Activated CD4-positive, alpha-beta T cell treated with anti-CD3 and anti-CD28 coated beads, Interleukin-2, amount 50 U/mL, for 4 hours (primary cell): ENCODE results near the gene SOCS3.
A peak's percentile ranks its signal among the peaks of the same experiment; 100 is the strongest.

Experiments used
- DNase-seq, 2 experiments: peaks; one replicate each; pipeline ENCODE4 v3.0.0-alpha.2; 2020

Gene SOCS3

DNA sequence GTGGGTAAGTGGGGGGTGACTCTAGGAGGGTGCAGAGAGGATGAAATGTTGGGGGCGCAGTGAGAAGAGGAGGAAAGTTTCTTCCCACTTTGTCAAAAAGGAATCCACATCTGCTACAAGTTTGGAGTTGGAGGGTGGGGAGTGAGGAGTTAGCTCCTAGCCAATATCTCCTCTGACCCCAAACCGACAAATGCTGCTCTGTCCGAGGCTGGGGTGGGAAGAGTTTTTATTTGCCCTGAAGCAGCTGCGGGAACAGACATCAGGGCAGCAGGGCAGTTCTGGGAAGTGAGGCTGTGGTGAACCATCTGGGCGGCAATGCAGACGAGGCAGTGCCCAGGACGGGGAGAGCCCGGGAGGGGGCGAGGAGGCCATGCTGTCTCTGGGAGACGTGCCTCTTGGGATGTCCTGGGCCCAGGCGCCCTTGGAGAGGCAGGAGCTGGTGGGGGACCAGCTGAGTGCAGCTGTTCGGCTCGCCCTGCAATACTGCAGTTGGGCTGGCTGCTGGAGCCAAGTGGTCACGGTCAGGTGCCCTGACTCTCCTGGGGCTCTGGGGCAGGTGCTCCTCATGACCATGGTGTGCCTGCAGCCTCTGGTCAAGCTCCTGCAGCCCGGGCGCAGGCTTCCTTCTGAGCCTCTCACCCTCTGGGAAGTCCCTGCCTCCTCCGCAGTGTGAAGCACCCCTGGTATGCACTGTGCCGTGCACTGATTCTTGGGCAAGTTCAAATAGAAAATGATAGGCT, 6.4 kb upstream of the SOCS3 start:
- no peak for DNase-seq

GRCh38 chr17:78365561-78366108, 5.8 kb upstream of the SOCS3 start:
- DNase-seq: no peak

DNA sequence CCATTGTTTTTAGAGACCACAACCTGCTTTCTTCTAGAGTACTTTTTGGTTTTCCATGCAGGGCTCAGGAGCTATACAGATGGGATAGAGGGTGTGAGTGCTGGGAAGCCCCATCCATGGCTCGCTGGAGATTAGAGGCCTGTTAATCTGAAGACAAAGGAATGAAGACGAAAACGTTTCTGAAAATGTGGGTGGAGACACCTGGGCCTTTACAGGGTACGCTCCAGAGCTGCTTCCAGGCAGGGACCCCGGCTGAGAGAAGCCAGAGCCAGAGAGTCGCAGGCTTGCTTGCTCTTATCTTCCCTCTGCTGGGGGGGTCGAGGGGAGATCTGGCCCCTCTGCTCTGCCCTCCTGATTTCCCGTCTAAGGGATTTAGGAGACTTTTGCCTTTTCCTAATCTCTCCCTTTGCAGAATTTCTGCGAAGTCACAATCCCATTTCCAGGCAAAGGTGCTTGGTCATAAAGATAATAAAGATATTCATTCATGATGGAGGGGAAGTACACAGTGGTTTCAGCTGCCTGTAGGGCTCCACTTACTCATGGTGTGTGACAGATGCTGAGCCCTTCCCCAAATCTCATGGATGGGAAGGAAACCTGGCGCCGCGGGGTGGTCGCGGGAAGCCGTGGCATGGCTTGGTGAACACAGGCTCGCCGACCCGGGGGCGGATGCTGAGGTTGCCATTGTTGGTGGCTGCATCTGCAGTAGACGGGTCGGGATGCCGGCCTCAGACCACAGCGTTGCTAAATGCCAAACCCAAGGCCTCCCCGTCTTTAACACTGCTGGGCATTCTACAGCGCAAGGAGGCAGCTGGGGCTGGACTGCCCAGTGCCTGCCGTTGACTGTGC, 4.8 kb upstream of the SOCS3 start:
- DNase-seq: no peak

DNA sequence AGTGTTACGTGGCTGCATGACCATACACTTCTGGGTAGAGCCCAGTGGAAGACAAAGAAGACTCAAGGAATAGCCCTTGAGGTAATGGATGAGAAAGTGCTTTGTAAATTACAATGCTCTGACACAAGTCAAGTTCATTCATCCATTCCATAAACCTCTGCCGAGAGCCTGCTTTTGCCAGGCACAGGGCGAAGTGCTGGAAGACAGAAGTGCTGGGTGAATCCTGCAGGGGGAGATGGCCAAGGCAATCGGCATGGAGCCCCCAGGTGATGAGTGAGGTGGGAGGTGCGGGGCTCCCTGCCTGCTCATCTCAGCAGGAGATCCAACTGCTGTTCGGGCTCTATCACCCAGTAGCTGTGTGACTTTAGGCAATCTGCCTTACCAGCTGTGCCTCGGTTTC, 2.8 kb upstream of the SOCS3 start:
- DNase-seq: no peak

DNA sequence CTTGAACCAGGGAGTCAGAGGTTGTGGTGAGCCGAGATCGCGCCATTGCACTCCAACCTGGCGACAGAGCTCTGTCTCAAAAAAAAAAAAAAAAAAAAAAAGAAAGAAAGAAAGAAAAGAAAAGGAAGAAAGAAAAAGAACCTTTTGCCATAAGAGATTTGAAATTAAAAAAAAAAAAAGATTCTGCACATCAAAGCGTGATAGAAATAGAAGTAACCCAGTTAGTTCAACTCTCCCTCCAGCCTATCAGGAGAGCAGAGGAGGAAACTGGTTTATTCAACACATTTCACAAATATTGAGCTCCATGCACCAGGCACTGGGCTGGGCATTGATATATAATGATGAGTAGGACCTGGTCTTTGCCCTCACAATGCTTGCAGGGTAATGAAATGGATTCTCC, 2.4 kb upstream of the SOCS3 start:
- DNase-seq: no peak

GRCh38 chr17:78361225-78361701, 1.4 kb upstream of the SOCS3 start:
- DNase-seq: no peak

GRCh38 chr17:78360371-78361224, 721 bp upstream of the SOCS3 start:
- peak; percentile 87 to 90 for DNase-seq

DNA sequence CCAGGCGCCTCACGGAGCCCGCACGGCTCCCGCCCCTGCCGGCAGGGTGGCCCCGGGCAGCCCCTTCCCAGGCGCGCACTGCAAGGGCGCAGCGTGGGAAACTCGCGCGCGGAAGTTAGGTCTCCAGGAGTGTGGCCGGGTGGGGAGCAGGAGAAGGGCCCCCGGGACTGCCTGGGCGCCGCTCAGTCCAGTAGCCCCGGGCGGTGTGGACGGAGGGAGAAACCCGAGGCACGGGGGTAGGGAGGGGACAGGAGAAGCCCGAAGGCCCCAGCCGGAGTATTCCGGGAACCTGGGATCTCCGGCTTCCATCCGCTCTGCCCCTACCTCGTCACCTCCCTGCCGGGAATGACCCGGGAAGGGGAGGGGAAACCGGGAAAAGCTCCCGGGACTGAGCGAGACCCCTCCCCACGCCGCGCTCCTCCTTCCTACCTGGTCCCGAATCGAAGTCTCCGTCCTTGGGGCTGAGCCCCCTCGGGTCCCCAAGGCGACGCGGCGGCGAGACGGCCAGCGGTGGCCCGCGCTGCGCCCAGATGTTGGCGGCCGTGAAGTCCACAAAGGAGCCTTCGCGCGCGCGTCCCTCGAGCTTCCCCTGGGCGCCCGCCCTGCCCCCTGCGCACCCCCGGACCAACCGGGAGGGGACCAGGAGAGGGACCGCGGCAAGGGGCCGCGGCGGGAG, 418 bp downstream of the SOCS3 start:
- no peak for DNase-seq

- DNase-seq: no peak
Measured at GRCh38 chr17:78358538-78359320, 1.1 kb downstream of the SOCS3 start.

GRCh38 chr17:78357672-78358537, 2.0 kb downstream of the SOCS3 start:
- no peak for DNase-seq

GRCh38 chr17:78357177-78357586, 2.7 kb downstream of the SOCS3 start:
- DNase-seq: no peak

- peak; percentile 90 to 91 for DNase-seq
Measured at GRCh38 chr17:78356101-78356713, 3.7 kb downstream of the SOCS3 start.

GRCh38 chr17:78355701-78356100, 4.2 kb downstream of the SOCS3 start:
- no peak for DNase-seq

DNA sequence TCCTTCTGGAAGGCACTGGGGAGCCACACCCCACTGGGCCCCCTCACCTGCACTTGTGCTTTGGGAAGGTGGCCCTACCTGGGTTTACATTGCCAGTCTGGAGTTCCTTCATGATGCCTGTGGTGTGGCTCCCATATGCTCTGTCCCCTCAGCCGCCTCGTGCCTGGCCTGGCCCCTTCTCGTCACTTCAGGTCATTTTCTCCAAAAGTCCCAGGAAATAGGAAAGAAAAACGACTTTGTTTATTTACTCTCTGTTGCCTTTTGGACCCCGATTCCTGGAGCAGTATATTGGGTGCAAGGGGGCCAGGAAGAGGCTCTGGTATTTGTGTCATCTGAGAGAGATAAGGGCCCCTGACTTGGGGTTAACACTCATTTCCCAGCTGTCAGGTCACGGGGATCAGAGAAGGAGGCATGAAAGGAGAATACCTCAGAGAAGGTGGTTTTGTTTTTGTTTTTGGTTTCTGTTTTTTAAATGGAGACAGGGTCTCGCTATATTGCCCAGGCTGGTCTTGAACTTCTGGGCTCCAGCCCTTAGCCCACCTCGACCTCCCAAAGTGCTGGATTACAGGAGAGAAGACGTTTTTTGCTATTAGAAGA, 4.7 kb downstream of the SOCS3 start:
- no peak for DNase-seq

- DNase-seq: no peak
Measured at GRCh38 chr17:78353834-78354233, 6.0 kb downstream of the SOCS3 start.

GRCh38 chr17:78351449-78352006, 8.3 kb downstream of the SOCS3 start:
- DNase-seq: no peak

DNA sequence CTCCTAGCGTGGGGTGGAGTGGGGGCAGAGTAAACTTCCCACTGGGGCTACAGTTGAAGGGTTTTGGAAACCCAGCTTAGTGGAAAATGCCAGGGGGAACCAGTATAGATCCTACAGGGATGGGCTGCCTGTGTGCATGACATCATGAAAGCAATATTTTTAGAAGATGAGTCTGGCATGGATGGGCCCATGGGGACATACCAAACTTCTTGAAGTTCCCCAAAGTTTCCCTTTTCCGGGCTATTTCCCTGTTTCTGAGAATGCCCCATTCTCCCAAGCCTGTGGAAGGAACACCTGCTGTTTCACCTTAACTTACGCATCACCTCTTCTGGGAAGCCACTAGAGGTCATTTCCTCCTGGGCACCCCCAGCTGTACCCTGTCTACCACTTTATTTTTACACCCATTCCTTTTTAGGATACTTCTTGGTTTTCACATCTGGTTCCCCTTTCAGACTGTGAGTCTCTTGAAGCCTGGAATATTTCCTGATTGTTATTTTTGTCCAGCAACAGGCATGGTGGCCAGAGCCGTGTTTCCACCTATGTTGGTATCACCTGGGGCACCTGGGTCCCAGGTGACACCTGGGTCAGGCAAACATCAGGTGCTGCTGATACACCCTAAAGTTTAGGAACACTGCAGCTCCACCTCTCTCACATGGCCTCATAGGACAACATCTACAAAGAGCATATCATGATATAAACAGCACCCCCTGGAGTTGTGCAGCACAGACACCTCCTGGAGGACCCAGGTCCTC, 9.8 kb downstream of the SOCS3 start:
- no peak for DNase-seq

GRCh38 chr17:78348055-78348770, 11.7 kb downstream of the SOCS3 start:
- no peak for DNase-seq
